ENCODE data around the gene BSN.
A peak's percentile ranks its signal among the peaks of the same experiment; 100 is the strongest.

BSN gene

DNA sequence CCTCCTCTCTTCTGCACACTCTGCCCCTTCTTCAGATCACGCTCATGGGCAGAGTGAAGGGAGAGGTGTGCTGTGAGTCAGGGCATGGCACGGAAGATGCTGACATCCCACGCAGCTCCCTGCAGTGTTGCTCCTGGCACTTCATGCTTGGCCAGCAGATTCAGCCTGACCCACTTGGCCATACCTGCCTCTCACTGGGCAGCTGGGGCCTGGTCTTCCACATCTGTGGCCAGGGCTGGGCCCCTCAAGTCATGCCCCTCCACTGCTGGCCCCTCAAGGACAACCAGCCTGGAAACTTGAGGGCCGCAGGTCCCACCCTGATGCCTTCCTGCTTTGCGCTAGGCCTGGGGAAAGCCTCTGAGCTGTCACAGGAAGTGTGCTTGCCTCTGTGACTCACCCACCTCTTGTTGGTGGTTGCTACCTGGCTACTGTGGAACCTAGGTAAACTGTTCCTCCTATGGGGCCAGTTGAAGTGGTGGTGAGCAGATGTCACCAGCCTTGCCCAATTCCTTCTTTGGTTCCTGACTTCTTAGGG is 48.7 kb downstream of the BSN start:
- DNase-seq: peak; percentile 83

- no peak for DNase-seq
Observed at GRCh38 chr3:49606427-49606826, 52.1 kb downstream of the BSN start.

- DNase-seq: no peak
Observed at GRCh38 chr3:49607105-49607591, 52.9 kb downstream of the BSN start.

DNA sequence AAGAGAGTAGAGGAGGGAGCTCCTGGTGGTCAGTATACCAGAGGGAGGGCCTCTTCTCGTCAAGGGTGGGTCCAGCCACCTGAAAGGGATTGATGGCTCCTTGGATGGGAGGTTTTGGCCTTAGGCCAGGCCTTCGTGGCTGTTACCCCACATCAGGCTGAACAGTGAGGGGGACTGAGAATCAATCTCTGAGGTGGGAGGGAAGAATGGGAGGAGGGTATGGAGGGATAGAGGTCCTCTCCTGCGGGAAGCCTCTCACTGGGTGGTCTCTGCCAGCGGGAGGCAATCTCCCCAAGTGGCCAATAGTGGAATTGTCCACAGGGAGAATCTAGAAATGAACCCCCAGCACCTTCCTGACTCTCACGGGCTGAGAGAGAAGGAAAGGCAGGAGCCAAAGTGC is 53.5 kb downstream of the BSN start:
- DNase-seq: no peak

DNA sequence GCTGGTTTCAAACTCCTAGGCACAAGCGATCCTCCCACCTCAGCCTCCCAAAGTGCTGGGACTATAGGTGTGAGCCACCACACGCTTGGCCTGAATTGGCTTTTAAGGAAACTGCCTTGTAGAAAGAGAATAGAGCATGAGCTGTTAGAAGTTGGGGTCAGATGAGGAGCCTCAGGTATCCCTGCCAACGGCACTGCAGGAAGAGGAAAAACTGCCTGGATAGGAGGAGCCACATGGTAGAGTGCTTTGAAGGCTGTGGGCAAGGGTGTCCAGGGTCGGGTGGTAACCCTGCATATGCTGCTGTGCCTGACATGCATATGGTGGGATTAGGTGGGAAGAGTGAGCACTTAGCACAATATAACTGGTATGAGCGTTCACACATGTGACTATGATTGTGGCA is 55.0 kb downstream of the BSN start:
- DNase-seq: no peak

- DNase-seq: no peak
Observed at GRCh38 chr3:49609815-49610214, 55.5 kb downstream of the BSN start.

DNA sequence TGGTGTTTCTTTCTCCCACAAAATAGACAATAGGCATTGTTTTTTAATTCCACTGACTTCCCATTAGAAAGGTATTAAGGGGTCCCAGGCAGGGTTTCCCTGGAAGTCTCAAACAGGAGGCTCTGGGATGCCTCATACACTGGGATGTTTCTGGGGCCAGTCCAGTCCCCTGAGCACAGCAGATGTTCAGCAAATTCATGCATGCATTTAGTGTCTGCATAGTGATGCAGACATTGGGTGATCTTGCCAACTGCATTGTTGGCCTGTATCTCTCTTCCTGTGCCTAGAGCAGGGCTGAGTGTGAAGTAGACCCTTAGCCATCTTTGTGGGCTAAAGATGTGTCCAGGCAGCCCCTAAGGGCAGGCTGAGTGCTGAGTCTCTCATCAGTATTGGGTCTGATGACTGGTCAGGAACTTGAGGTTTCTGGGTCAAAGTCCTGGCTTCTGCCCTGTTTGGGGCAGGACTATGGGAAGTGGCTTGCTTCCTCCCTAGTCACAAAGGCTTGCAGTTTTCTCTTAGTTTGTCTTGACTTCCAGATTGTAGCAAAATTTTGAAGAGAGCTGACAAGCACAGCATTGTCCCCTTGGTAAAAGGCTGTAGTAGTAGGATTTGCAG is 56.5 kb downstream of the BSN start:
- DNase-seq: no peak

GRCh38 chr3:49611291-49611690 is 57.0 kb downstream of the BSN start:
- no peak for DNase-seq

DNA sequence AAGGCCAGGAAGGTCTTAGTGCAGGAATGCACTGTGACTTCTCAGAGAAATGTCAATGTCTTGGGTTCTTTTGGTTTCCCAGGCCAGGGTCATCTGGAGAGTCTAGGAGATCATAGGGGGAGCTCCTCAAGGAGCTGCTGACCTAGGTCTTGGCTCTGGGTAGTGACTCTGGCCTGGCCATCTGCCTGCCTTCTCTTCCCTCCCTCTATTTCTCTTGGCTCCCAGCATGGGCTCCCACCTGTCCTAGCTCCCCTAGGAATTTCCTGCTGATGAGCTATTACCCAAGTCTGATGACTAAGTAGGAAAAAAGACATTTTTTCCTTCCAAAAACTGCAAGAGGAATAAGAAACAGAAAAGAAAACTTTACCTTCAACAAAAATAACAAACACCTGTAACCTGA is 57.4 kb downstream of the BSN start:
- DNase-seq: no peak

DNA sequence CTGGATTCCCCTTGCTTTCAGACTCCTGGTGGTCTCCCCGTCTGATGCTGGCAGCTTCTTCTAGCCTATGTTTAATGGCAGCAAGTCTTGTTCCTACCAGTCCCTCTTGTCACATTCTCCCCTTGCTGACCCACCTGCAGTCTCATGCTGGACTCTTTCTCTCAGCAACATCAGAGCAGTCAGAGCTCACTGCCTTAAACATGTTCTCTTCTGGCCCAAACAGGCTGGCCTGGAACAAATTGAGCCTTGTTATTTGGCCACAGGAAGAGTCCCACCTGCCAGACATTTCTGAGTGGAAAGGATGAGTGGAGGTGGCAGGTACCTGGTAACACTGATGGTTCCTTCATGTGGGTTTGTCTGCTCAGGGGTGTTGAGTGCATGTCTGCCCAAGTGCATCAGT is 60.7 kb downstream of the BSN start:
- DNase-seq: no peak

- DNase-seq: no peak
Observed at GRCh38 chr3:49616061-49616460, 61.8 kb downstream of the BSN start.

GRCh38 chr3:49616491-49616941 is 62.2 kb downstream of the BSN start:
- no peak for DNase-seq

- DNase-seq: no peak
Observed at GRCh38 chr3:49617390-49618013, 63.2 kb downstream of the BSN start.

DNA sequence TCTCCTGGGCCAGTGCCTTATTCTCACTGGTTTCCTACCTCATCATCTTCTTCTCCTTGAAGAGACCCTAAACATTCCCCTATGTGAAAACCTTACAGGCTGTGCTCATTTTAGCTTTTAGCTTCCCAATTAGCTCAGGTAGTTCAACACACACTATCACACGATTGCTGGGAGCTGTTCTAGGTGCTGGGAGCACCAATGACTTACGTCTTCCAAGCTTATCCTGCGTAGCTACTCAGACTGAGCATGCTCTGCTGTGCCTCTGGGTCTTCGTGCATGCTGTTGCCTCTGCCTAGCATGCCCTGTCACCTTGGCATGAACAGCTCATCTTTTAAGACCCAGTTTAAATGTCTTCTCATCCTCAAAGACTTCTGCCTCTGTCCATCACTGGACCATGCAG is 64.1 kb downstream of the BSN start:
- no peak for DNase-seq

DNA sequence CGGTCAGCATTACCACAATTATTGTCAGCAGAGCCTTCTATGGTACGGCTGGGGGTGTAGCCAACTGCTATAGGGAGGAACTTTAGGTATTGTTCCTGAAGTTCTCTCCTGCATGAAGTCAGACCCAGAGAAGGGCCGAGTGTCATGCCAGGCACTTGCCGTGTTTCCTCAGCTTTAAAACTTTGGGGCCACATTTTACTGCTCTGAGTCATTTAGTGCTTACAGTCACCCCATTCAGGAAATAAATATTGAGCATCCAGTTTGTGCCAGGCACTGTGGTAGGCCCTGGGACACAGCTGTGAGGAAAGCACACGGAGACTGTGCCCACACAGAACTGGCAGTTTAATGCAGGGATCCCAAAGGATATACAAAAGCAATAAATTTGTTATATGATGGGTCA is 65.4 kb downstream of the BSN start:
- no peak for DNase-seq

DNA sequence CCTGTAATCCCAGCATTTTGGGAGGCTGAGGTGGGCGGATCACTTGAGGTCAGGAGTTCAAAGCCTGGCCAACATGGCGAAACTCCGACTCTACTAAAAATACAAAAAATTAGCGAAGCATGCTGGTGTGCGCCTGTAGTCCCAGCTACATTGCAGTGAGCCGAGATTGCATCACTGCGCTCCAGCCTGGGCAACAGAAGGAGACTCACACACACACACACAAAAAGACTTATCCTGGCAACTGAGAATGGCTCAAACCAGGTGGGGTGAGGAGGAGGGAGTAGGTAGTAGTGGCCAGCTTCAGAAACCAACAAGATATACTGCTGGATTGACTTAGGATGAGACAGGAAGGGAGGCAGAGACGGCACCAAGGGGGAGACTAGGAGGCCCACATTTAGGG is 66.5 kb downstream of the BSN start:
- DNase-seq: no peak

- DNase-seq: no peak
Observed at GRCh38 chr3:49623071-49623470, 68.8 kb downstream of the BSN start.

DNA sequence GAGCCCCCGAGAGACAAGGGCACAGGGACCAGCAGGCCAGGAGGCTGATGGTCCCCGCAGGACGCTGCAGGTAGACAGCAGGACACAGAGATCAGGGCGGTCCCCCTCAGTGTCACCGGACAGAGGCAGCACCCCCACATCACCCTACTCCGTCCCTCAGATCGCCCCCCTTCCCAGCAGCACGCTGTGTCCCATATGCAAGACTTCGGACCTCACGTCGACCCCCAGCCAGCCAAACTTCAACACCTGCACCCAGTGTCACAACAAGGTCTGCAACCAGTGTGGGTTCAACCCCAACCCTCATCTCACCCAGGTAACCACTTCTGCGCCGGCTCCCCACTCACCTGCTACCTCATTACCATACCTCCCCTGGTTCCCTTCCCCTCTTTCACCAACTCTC is 70.8 kb downstream of the BSN start:
- DNase-seq: no peak

DNA sequence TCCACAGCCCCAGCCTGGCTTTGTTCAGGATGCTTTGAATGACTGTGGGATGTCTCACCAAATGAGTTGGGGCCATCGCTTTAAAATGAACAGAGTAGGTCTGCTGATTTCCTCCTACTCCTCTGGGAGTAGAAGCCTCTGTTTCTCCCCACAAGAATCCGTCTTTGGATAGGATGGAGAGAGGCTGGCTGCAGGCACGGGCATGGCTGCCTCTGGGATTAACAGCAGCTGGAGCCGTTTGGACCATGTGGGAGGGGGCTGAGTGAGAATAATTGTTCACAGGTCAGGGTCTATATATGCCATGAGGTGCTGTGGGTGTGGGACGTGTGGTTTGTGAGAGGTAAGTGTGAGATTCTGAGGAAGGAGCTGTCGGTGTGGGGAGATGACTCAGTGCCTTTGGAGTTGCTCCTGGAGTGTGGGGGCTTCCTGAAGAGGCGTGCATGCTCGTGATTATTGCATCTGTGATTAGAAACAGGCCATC is 71.9 kb downstream of the BSN start:
- DNase-seq: no peak

- no peak for DNase-seq
Observed at GRCh38 chr3:49626796-49627195, 72.5 kb downstream of the BSN start.

DNA sequence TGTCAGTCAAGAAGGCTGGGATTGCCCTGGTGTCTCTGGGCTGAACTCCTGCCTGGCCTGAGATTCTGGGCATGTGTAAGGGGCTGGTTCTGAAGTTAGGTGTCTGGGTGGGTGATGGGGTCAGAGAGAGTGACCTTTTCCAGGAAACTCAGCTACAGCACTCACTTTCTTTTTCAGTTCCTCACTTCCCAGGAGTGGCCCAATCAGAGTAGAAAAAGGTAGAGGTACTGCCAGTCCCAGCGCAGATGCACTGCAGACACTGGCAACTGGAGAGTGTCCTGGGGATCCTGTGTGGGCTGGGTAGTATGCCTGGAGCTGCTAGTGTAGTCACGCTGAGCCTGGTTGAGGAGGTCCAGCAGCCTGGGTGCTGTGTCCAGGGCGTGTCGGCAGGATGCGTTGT is 73.4 kb downstream of the BSN start:
- no peak for DNase-seq

- no peak for DNase-seq
Observed at GRCh38 chr3:49628249-49628648, 74.0 kb downstream of the BSN start.

GRCh38 chr3:49629451-49629850 is 75.2 kb downstream of the BSN start:
- DNase-seq: no peak

DNA sequence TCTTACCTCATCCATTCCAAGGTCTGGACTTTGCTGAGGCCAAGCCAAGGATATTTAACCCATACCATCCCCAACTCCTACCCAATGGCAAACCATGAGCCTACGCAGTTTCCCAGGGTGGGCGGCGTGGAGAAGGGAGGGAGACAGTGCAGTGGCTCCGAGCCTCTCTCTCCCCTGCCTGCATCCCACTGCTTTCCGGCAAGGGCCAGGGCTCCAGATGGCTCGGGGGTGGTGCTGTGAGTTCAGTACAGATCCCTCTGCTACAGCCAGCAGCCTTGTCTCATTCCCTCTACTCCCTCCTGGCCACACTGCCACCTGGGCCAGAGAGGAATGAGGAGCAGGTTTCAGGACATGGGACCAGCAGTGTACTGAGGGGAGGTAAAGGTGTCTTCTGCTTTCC is 75.6 kb downstream of the BSN start:
- no peak for DNase-seq

- no peak for DNase-seq
Observed at GRCh38 chr3:49630784-49631183, 76.5 kb downstream of the BSN start.
